ENCODE results near the gene MGMT.

DNA sequence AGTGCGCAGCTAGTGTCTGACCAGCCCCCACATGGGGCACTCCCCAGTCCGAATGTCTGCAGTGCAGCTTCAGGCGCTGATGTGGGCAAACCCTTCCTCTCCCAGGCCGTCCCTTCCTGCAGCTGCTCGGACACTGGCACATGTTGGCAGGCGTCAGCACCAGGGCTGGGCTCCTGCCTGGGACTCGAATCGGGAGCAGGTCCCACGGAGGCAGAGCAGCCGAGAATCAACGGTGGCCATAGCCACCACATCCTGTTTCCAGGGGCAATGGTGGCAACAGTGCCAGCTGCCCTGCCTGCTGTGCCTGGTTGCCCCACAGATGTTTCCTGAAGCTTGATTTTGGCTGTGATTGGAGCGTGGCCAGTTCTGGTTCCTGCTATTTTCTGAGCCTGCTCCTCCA is 65.8 kb downstream of the MGMT start:
- TF ChIP-seq EZH2 (IDR thresholded peaks at IDR 0.05; ENCODE audit: low read length, missing control alignments) = no peak
- no peak for TF ChIP-seq CTCF (conservative IDR thresholded peaks at IDR 0.05 in 1 of 2, IDR thresholded peaks at IDR 0.05 in 1 of 2; ENCODE audit: low read depth in 1 of 2, low read length in 2 of 2)

All from fibroblast of lung (primary cell).